Progenitor cell of endocrine pancreas (in vitro differentiated cells): Measurements from ENCODE around the gene AJUBA. TPM values are rescaled to one million over a fixed set of nuclear protein-coding genes. Genes with fewer than 3 reads are reported as not detected.

ENCODE experiments used
- DNase-seq: peaks from one replicate; pipeline ENCODE4 v3.0.0; 2021; ENCODE audit warnings: low spot score; ENCODE audit not compliant: unreplicated experiment
- H3K27ac Mint-ChIP-seq: 2 replicates; pipeline ENCODE4 v1.8.0; 2021; ENCODE audit warnings: mild to moderate bottlenecking, moderate library complexity, mixed read lengths
- H3K27me3 Mint-ChIP-seq: 2 replicates; pipeline ENCODE4 v1.8.0; 2021; ENCODE audit warnings: mixed read lengths
- H3K36me3 Mint-ChIP-seq: 2 replicates; pipeline ENCODE4 v1.8.0; 2022; ENCODE audit warnings: mixed read lengths; ENCODE audit not compliant: insufficient read depth
- H3K4me1 Mint-ChIP-seq: 2 replicates; pipeline ENCODE4 v1.8.0; 2021; ENCODE audit warnings: low read depth, mixed read lengths
- H3K4me3 Mint-ChIP-seq: 2 replicates; pipeline ENCODE4 v1.8.0; 2021; ENCODE audit warnings: low read depth, mild to moderate bottlenecking, moderate library complexity, mixed read lengths
- H3K9me3 Mint-ChIP-seq: 2 replicates; pipeline ENCODE4 v1.8.0; 2021; ENCODE audit warnings: low read depth, mixed read lengths
- total RNA-seq: library from RNA; stranded (reverse); gene quantifications from 2 replicates; pipeline ENCODE4 v1.2.1, GENCODE V29; 2021
- TF ChIP-seq, protein P1 (sequence below): fragments of 200-600 bp; sonication (generic); IDR thresholded peaks from one replicate; pipeline ENCODE4 v1.5.0; 2021; ENCODE audit warnings: antibody characterized with exemption, mild to moderate bottlenecking; ENCODE audit not compliant: unreplicated experiment

The AJUBA gene
- total RNA-seq, 1 donor from 2014 or later: 97.1 TPM

DNA sequence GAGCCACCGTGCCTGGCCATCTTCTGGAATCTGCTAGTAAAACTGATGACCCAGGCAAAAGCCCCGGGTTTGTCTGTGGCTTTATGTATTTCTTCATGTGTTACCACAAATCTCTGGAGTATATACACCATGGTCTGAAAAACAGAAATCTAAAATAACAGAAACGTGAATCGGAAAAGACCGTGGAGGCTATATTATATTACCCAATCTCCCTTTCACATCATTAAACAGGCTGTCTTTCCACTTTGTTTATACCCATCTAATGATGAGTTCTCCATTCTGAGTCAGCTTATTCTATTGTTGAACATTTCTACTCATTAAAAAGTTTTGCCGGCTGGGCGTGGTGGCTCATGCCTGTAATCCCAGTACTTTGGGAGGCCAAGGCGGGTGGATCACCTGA lies 9.5 kb upstream of the AJUBA start:
- Mint-ChIP-seq H3K27ac (no peak overlapping the region), H3K4me3 (no peak overlapping the region), H3K27me3 (no peaks in the 10 kb centered on the region), H3K36me3 (no peaks in the 10 kb centered on the region), H3K4me1 (peaks cover 1% of the 10 kb centered on the region), H3K9me3 (no peaks in the 10 kb centered on the region)
- TF ChIP-seq, protein P1, sequence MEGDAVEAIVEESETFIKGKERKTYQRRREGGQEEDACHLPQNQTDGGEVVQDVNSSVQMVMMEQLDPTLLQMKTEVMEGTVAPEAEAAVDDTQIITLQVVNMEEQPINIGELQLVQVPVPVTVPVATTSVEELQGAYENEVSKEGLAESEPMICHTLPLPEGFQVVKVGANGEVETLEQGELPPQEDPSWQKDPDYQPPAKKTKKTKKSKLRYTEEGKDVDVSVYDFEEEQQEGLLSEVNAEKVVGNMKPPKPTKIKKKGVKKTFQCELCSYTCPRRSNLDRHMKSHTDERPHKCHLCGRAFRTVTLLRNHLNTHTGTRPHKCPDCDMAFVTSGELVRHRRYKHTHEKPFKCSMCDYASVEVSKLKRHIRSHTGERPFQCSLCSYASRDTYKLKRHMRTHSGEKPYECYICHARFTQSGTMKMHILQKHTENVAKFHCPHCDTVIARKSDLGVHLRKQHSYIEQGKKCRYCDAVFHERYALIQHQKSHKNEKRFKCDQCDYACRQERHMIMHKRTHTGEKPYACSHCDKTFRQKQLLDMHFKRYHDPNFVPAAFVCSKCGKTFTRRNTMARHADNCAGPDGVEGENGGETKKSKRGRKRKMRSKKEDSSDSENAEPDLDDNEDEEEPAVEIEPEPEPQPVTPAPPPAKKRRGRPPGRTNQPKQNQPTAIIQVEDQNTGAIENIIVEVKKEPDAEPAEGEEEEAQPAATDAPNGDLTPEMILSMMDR: no peak
- DNase-seq: no peak

DNA sequence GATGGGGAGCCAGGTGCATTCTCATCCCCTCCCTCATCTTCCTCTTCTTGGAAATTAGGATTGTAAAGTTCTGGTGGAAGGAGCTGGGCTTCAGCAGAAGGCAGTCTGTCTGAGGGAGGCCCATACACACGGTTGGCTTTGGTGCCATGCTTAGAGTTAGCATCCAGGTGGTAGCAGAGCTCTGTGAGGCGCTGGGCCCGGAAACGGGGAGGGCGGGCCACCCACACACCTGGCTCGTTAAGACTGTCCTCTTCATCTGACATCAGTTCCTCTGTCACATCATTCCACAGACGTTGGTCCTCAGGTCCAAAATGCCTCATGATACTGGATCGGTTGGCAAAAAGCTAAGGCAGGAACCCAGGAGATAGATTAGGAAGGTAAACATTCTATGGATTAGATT lies 4.9 kb upstream of the AJUBA start:
- Mint-ChIP-seq H3K27ac (no peak overlapping the region), H3K27me3 (no peaks in the 10 kb centered on the region), H3K9me3 (no peaks in the 10 kb centered on the region), H3K4me3 (no peak overlapping the region), H3K36me3 (peaks cover 1% of the 10 kb centered on the region), H3K4me1 (peaks cover 7% of the 10 kb centered on the region)
- DNase-seq: no peak
- TF ChIP-seq, protein P1: no peak

DNA sequence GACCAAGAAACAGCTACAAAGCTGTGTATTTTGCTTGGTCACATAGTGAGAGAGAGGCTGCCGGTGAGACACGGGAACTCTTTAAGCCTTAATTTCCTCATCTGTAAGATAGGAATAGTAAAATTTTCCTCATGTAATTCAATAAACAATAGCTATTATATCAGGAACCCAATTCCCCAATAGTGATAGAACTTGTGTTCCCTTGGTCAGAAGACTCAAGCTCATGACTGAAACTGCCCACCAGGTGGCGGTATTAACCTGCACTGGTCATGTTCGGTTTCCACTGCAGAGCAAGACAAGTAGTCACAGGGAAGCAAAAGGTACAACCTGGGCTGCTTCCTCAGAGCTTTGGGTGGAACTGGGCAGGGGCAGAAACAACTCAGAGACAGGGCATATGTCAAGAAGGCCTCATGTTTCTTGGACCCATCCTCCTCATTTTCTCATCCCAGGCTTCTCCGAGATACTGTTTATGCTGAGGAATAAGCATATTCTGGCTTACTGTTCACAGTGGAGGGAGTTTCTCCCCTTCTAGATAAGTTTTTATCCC lies 4.2 kb upstream of the AJUBA start:
- no peak overlapping the region for H3K27ac Mint-ChIP-seq
- peaks cover 7% of the 10 kb centered on the region for H3K4me1 Mint-ChIP-seq
- H3K4me3 Mint-ChIP-seq: no peak overlapping the region
- no peaks in the 10 kb centered on the region for H3K9me3 Mint-ChIP-seq
- TF ChIP-seq, protein P1: peak; percentile 85
- DNase-seq: peak; percentile 83
- no peaks in the 10 kb centered on the region for H3K27me3 Mint-ChIP-seq
- H3K36me3 Mint-ChIP-seq: peaks cover 1% of the 10 kb centered on the region

DNA sequence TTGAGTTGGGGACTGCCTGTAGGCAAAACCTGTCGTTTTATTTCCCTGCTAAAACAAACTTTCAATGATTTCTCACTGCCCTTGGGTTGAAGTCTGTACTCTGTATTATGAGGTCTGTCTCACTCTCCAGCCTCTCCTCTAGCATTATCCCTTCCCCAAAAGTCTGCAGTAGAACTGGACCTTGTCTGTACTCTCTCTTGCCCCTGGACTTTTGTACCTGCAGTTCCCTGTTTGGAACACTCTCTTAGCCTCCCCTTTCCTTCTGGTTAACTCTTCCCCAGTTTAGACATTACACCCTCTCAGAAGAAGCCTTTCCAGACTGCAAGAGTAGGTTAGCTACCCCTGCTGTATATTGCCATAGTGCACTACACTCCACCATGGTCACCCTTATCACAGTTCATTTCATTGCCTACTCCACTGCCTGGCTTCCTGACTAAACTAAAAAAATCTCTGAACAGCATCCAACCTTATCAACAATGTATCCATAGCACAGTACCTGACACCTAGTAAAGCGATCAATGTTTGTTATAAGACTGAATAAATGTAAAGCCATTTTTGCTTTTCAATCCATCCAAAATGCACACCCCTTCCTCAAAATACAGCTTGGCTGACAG lies 3.6 kb upstream of the AJUBA start:
- H3K4me1 Mint-ChIP-seq: peaks cover 7% of the 10 kb centered on the region
- H3K9me3 Mint-ChIP-seq: no peaks in the 10 kb centered on the region
- no peak overlapping the region for H3K27ac Mint-ChIP-seq
- TF ChIP-seq, protein P1: no peak
- DNase-seq: no peak
- H3K36me3 Mint-ChIP-seq: peaks cover 1% of the 10 kb centered on the region
- H3K27me3 Mint-ChIP-seq: no peaks in the 10 kb centered on the region
- no peak overlapping the region for H3K4me3 Mint-ChIP-seq

DNA sequence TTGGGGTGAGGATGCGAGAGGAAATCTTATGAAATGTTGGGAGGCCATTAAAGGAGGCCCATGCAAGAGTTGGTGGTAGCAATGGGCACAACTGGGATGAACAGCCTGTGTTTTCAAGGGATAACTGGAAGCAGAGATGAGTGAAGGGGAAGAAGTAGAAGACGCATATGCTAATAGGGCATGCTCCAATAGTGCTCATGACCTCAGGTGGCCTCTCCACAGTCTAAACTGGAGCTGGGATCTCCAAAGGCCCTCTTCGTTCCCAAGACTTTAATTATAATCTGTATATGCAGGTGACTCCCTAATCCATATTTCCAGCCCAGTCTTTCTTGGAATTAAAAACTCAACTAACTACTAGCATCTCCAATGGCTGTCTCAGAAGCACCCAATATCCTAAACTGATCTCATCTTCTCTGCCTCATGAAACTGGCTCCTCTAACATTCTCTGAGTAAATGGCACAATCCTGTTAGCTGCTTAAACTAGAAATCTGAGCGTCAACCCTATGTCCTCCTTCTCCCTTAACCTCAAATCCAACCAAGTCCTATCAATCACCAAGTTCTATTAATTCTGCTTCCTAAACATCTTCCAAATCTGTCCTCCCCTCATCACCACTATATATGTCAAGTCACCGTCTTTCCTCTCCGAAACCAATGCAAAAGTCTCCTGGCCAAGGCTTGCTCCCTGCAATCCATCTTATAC lies 2.8 kb upstream of the AJUBA start:
- no peak overlapping the region for H3K27ac Mint-ChIP-seq

More for the DNA sequence above, 2.8 kb upstream of the AJUBA start:
- Mint-ChIP-seq H3K4me3 (no peak overlapping the region), H3K36me3 (peaks cover 1% of the 10 kb centered on the region), H3K27me3 (no peaks in the 10 kb centered on the region), H3K9me3 (no peaks in the 10 kb centered on the region), H3K4me1 (peaks cover 9% of the 10 kb centered on the region)
- TF ChIP-seq, protein P1: no peak
- no peak for DNase-seq
